ENCODE measurements around the gene GEN1.

Gene GEN1, protein sequence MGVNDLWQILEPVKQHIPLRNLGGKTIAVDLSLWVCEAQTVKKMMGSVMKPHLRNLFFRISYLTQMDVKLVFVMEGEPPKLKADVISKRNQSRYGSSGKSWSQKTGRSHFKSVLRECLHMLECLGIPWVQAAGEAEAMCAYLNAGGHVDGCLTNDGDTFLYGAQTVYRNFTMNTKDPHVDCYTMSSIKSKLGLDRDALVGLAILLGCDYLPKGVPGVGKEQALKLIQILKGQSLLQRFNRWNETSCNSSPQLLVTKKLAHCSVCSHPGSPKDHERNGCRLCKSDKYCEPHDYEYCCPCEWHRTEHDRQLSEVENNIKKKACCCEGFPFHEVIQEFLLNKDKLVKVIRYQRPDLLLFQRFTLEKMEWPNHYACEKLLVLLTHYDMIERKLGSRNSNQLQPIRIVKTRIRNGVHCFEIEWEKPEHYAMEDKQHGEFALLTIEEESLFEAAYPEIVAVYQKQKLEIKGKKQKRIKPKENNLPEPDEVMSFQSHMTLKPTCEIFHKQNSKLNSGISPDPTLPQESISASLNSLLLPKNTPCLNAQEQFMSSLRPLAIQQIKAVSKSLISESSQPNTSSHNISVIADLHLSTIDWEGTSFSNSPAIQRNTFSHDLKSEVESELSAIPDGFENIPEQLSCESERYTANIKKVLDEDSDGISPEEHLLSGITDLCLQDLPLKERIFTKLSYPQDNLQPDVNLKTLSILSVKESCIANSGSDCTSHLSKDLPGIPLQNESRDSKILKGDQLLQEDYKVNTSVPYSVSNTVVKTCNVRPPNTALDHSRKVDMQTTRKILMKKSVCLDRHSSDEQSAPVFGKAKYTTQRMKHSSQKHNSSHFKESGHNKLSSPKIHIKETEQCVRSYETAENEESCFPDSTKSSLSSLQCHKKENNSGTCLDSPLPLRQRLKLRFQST

DNA sequence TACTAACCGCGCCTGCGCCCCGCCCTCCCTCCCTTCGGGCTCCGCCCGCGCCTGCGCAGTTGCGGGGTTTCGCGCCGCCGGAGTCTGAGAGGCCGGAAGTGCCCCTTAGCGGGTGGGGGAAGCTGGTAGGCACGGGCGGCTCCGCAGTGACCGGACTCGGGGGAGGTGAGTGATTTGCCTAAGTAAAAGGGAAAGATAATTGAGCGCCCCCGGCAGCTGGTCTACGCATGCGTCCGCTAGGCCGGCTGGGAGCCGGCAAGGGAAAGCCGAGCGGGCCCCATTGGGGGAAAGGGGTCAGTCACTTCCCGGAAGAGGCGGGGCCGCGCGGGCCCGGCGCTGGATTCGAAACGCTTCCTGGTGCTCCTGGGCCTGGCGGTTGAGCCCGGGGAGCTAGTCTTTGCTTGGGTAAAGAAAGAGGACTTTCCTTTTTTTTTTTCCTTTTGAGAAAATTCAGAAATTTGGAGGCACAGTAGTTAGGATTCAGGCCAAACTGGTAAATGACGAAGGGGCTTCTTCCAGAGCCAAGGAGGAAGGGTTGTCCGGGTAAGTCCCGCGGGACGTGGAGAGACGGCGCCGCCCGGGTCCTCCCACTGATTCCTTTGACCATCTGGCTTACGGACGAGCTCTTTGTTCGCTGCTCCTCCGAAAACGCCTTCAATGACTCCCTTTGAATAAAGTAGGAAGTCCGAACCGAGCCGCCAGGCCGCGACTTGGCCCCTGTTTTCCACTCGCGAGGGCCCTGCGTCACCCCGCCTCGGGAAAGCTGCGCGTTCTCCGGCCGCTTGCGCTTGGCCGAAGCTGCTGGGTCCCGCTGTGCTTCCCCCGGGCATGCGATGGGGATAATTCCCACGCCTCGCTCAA, at the start of gene GEN1, which contains the start of gene SMC6:
Gene GEN1, plus strand, starts transcription at position 336 of the 861 bp plus-strand sequence. CDS start 5,806 bp downstream, outside the sequence.
Gene SMC6, minus strand, starts transcription at position 8 of the 861 bp plus-strand sequence. CDS start 7,864 bp downstream, outside the sequence.
- DNase-seq, result peak; percentile 59 to 100 (median 90)

DNA sequence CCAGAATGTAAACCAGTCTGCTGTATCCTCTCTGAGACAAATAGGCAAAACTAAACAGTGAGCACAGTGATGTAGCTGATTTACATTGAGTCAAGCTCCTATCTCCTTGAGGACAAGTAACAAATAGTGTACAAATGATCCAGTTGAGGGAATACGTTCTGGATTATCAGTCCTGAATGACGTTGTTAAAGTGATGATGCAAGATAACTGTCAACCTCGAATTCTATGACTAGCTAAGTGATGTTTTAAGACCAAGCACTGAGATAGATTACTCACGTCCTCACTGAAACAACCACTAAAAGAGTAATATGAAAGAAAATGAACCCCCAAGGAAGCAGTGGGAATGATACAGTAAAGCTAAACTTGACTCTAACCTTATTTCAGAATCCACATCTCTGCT, 47.1 kb upstream of the GEN1 start:
- no peak for DNase-seq

DNA sequence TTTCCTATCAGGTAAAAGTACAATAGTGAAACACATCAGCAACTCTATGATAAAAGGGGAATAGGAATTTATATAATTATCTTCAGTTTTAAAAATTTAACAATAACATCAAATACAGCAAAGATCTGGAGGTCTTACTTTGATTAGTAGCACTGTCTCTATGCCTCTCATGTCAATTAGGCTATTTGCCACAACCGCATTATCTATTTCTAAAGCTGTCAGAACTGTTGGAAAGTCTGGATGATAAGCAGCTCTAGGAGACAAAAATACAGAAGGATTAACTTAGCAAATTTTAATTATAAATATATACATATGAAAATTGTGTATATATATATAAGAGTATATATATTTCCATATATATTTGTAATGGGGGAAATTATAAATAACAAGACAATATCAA, 45.4 kb upstream of the GEN1 start:
- no peak for DNase-seq

DNA sequence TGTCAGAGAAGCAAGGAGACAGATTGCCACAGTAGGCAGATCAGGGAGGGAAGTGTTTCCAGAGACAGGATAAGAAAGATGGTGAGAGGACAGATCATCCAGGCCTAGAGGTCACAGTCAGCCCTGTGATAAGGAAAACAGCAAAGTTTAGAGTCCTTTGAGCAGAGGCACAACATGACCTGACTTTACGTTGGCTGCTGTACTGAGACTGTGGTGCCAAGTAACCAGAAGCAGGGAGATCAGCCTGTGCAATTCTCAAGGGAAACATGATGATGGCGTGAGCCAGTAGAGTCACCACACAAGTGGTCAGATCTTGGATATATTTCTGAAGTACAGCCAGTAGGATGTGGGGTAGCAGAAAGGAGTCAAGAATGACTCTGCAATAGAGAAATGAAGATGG, 44.0 kb upstream of the GEN1 start:
- DNase-seq, result no peak

DNA sequence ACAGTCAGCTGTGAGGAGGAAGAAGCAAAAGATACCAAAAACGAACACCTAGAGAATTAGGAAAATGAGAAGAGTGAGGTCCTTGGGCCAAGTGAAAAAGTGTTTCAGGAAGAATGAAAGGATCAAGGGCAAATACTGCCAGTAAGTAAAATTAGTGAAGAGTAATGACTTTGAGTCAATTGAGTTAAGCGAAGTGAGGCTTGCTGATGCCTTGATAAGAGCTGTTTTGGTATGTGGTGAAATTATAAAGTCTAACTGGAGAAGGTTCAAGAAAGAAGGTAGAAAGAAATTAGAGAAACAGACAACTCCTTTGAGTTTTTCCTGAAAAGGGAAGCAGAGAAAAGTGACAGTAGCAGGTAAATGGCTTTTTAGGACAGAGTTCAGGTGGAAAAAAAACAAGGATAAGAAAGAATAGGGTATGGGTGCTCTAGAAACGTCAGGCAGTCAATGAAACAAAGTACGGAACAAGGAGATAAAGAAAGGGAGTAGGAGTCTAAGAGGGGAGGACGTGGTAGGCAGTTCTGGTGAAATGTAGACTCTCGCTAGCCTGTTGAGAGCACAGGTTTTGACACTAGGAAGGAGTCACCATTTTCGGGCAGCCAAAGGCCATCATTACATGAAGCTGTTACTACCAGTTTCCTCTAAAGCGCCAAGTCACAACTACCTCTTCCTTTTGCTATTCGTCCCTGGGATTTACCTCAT, 43.2 kb upstream of the GEN1 start:
- no peak for DNase-seq

DNA sequence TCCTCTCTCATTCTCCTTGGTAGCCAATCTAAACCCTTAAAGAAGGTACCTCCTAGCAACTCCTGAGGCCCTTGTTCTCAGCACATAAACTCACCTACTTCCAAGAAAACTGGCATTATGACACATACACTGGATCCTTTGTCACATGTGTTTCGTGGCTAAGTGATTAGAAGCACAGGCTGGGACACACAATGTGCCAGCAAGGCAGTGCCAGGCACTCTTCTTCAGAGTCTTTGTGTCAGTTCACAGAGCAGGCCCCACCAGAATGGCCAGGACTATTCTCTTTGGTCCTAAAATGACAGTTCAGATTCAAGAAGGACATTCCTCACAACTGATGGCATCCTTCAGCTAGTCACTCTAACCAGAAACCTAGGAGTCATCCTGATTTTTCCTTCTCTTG, 40.6 kb upstream of the GEN1 start:
- peak in 12 of 56 donors; percentile 1 to 38 (median 10) for DNase-seq

DNA sequence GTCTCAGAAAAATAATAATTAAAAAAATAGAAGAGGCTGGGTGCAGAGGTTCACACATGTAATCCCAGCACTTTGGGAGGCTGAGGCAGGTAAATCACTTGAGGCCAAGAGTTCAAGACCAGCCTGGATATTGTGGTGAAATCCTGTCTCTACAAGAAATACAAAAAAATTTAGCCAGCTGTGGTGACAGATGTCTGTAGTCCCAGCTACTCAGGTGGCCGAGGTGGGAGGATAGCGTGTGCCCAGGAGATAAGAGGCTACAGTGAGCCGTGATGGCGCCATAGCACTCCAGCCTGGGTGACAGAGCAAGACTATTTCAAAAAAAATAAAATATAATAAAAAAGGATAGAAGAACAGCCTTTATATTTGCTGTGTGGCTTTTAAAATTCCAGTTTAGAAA, 36.3 kb upstream of the GEN1 start:
- DNase-seq, result no peak

DNA sequence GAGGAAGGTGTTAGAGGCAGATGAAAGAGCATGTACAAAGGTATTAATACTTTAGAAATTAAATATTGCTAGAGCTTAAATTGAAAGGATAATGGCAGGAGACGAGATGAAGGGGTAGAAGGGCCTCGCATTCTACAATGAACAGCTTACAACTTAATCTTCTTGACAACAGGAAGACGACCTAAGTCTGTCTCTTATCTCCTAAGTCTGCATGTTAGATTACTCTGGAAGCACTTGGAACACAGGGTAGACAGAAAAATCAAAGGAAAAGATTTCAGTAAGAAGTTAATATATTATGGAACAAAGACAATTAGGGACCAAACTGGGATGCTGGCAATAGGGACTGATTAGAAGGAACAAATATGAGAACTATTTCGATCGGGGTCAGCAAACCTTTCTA, 35.2 kb upstream of the GEN1 start:
- DNase-seq, result no peak

DNA sequence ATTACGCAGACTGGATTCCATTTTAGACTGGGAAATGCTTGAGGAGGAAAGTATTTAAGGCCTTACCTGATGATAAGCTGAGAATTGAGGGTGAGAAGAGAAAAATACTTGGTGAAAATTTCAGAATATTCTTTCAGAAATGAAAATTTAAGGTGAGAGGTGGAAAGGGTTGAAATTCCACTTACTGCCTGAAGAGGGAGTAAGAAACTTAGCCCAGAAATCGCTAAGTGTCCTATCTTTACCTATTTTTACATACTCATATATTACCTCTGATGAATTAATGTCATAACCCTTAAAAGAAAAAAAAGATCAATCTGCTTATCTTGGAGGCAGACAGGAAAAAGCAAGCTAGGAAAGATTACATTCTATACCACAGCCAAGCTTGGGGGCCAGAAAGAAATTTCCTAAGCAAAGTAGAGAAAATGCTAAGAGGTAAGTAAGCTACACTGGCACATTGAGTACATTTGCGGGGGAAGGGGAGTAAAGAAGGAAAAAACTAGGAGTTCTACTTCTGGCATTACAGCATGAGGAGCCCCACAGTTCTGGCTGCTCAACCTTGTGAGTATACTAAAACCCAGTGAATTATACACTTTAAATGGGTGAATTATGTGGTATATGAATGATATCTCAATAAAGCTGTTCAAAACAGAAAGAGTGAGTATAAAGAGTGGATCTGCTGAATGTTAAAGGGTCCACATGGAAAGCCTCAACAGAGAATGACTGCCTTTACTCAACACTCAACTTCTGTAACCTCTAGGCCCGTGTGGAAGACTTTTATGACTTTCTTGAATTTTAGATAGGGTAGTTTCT, 34.2 kb upstream of the GEN1 start:
- DNase-seq, result no peak

DNA sequence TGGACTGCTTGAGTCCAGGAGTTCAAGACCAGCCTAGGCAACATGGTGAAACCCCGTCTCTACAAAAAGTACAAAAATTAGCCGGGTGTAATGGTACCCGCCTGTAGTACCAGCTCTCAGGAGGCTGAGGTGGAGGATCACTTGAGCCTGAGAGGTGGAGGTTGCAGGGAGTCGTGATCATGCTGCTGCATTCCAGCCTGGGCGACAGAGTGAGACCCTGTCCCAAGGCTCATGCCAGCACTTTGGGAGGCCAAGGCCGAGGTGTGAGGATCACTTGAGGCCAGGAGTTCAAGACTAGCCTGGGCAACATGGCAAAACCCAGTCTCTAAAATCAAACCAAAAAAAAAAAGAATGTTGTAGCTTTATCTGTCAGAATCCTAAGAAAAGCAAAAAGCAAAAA, 25.7 kb upstream of the GEN1 start:
- no peak for DNase-seq

DNA sequence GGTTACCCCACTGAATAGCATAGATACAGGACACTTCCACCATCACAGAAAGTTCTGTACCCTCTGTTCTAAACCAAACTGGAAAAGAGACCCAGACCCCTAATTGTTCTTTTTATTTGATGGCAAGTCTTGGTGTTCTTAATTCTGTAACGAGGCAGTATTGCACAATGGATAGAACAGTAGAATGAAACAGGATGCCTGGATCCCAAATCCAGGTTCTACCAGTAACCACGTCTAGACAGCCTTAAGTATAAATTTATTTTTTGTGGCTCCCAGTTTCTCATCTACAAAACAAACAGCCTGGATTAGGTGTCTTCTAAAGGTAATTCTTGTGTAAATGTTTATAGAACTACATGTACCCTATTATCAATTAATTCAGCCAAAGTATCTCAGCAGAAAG, 24.1 kb upstream of the GEN1 start:
- no peak for DNase-seq

DNA sequence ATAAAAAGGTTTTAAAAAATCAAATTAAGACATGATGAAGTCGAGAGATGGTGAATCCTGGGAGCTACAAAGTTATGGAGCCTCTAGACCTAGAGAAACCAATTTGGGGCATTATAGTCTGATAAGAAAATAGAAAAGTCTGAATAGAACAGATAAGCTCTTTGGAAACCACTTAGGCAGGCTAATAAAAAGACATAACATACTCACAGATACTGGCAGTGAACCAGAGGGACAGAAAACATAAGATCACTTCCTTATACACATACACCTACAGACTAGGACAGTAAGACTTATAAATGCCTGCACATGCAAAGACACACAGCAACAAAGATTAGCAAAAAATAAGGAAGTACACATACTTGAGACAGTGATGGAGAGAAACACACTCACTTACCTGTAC, 20.3 kb upstream of the GEN1 start:
- no peak for DNase-seq

DNA sequence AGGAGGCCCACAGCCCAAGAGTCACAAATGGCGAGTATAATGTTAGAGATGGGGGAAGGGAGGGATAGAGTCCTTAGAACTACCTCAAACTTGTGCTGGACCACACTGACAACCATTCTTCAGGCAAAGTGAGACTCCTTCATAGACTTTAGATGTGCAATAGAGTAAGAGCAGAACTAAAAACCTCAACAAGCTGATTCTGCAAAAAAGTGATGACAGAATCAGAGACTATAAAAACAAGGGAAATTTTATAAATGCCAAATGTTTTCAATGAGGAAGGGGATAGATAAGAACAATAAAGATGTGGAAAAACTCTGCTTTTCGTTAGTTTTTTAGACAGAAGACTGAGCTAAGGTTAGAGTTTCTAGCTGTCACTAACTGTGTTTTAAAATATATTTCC, 18.1 kb upstream of the GEN1 start:
- no peak for DNase-seq

DNA sequence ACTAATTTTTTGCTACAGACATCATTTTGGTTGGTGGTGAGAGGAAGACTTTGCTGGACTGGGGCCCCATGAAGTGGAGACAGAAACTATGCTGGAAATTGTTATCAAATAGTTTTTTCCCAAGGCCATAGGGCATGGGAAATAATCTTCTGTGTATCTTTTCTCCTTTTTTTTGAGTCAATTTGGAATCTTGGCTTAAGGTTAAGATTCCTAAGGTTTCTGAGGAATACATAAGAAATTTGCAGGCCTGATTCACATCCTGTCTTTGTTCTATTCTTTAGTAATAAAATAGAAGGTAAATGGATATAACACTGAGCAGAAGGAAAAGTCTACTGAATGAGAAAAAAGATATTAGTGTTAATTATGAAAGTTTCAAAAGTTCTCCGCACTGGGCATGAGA, 16.9 kb upstream of the GEN1 start:
- DNase-seq, result no peak

DNA sequence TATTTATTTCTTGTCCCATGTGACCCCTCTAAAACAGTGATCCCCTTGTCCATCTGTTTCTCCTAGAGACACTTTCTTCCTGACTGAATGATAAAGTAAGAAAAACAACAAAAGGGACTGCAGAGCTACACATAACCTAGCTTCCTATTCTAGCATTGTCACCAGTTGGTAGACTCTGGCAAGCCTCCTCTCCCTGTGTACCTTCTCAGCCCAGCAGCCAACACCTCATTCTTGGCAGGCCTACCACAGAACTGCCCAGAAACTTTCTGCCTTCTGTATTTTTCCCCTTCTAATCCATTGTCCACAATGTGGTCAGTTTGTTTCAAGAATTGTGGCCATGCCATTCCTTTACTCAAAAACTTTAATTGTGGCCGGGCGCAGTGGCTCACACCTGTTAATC, 13.7 kb upstream of the GEN1 start:
- DNase-seq, result no peak

DNA sequence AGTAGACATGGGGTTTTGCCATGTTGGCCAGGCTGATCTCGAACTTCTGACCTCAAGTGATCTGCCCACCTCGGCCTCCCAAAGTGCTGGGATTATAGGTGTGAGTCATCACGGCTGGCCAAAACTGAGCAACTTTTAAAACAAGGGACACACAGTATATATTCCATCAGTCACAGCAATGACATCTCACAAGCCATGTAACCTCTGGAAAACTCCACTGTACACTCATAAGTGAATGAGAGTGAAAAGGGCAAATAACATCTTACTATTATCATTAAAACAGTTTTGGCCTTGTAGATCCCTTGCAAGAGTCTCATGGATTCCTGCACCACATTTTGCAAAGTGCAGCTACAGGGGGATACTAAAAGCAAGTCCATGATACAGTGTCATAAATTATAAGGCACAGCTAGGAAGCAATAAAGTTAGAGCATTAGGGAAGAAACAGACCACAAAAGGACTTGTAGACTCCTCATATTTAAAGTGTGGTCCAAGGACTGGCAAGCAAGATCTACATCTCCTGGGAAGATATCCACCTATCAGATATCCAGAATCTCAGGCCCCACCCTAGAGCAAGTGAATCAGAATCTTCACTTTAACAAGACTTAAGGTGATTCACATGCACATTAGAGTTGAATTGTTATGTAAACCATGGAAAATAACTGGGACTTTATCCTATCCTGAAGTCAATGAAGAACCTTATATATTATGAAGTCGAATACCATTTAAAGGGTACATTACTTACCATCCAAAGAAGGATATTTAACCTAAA, 6.1 kb upstream of the GEN1 start:
- DNase-seq, result no peak

DNA sequence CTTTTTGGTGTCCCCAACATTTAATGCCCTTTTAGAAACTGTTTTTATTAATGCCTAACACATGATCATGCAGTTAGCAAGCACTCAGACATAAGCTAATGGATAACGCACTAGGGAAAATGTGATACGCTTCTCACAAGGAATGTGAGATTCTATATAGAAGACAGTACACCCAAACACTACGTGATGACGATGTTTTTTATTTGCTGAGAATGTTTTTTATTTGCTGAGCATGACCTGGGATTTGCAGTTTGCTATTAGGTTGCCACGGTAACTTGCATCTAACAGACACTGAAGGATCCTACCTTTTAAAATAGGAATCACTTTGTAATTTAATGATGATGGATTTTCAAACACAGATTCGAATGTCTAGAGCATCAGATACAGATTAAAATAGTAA, 5.2 kb upstream of the GEN1 start:
- no peak for DNase-seq

DNA sequence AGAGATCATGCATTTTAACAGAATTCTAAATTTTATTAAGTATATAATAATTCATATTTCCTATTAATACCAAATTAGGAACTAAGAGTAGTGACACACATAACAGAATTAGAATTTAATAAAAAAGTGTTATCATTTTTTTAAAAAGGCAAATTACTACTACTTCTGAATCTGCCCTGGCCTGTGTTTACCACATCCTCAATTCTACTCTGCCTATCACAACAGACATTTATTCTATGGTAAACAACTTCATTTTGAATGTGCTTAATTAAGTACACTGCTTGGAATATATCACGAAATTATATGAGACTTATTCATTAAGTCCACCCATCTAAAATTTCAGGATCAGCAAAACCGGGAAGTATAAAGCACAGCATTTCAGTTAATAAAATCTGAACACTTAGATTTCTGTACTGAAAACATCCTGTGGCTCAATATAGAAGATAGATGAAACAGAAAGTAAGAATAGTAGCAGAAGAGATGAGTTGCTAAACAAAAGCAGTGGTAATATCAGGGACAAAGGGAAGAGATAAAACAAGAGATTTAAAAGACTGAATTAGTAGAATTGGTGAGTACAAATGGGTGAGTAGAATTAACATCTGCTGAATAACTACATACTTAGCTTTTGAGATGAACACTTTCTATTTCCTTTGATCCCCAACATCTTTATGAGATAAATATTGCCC, 4.0 kb upstream of the GEN1 start:
- DNase-seq, result no peak

All from amygdala (tissue), 56 donors.